GM18909 (cell line): ENCODE measurements around the gene SFT2D2.
"Not testable (repeated sequence)": the region's sequence is repeated elsewhere in the genome, so short reads cannot be mapped to it uniquely, and the experiment has no call there.

Experiments used
- ATAC-seq: cut with Tn5 transposase; IDR thresholded peaks from one replicate; pipeline ENCODE4 v1.9.1; 2021; ENCODE audit warnings: mild to moderate bottlenecking; ENCODE audit not compliant: unreplicated experiment, poor library complexity

The SFT2D2 gene

DNA sequence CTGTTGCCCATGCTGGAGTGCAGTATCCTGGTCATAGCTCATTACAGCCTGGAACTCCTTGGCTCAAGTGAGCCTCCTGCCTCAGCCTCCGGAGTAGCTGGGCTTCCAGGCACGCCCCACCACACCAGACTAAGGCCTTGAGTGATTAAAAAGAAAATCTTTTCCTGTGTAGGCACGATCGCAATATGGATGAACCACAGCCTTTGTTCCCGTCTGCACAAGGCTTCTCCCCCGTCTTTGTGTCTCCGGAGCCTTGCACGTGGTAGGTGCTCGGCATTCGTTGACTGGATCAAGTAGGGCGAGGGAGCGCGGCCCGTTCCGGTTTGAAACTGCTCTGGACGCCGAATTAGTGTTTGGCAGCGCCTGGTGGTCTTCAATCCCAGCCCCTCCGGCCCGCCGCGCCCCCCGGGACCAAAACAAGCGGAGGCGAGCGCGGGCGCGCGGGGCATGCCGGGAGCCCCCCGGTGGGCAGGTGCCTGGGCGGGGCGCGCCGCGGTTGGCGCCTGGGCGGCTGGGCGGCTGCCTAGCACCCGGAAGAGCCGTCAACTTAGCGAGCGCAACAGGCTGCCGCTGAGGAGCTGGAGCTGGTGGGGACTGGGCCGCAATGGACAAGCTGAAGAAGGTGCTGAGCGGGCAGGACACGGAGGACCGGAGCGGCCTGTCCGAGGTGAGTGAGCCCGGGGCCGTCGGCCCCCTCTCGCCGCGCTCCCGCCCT, at the start of gene SFT2D2:
TSS of gene SFT2D2 (plus strand) at position 529 of the 715 bp plus-strand sequence. CDS start at position 605, 76 bp downstream.
- peak; percentile 83 for ATAC-seq

DNA sequence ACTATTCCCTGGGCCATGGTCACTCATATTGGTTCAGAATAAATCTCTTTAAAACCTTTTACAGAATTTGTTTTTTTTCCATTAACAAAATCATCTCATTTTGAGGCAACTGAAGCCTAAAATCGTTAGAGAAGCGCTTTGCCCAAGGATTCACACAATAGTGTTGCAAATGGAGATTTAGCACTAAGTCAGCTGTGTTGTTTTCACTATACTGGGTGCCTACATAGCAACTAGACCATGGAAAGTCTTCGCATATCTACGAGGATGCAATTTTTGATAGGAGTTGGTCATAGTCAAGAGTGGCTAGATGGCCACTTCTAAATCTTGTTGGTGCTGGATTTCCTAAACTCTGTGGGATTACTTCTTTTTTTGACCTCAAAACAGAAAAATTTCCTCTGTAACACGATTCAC, 47.6 kb upstream of the SFT2D2 start:
- ATAC-seq, result no peak

DNA sequence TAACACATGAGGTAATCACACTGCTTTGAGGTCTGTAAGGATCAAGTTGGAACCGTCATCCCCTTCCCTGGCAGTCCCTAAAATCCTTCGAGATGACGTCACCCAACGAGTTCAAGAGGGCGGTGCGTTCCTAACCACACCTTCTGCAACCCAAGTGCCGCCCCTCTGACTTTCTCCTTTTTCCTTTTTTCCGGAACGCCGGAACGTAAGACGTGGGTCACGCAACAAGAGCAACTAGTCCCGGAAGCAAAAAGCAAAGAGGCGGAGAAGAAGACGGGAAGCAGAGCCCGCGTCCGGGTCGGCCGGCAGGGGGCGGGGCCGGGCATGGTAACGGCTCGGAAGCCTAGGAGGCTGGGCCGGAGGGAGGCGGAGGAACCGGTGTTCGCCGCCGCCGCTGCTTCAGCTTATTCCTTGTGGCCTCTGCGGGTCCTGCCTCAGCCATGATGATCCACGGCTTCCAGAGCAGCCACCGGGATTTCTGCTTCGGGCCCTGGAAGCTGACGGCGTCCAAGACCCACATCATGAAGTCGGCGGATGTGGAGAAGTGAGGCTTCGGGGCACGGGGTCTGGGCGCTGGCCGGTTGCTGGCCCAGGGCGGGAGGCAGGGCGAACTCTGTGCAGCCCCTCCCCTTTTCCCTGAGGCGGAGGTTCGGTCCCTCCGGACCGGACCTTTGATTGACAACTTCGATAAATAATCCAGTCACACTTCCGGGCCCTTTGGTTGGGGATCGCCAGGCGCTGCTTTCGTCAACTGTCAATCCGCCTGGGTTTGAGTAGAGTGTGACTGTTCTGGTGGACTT, 47.0 kb upstream of the SFT2D2 start, which contains the start of gene TIPRL:
TSS of gene TIPRL (plus strand) at position 325 of the 800 bp plus-strand sequence. CDS start at position 441, 116 bp downstream.
- peak; percentile 91 for ATAC-seq

DNA sequence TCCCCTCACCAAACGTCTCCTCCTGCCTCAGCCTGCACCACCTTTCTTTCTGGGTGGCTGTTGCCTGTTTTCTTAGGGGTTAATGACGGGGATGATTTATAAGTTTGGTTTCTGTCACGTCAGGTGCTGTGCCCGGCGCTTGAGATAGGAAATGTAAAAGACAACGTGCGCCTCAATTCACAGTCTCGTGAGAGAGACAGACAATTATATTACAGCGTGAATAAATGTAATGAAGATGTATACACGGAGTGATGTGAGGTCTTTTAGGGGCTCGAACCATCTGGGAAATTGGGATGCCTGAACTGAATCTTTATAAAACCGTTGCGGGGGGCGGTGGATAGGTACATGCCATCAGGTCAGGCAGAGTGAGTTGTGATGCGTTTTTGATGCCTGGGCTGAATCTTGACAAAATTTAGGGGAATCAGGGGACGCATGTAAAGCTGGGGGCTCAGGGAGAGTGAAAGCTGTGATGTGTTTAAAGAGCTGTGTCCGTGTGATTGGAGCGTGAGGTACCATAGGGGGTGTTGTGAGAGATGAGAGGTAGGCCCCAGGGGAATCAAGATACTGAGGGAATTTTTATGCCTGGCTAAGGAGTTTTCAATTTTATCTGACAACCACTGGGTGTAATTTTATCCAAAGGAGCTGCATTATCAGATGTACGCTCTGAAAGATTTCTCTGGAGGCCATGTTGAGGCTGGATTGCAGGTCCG, 46.2 kb upstream of the SFT2D2 start:
- ATAC-seq, result peak; percentile 18

DNA sequence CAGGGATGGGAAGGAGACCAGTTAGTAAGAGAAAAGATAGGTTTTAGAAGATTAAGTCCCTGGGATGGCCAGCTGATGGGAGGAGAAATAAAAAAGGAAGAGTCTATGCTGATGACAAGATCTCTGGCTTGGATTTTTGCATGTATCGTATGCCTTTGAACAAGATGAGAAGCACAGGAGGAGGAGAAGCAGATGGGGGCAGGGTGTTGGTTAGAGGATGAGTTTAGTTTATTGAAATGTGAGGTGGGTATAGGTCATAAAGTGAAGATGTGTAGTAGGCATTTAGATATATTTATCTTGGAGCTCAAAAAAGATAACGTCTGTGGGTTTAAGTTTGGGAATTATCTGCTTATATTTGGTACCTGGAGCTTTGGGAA, 45.7 kb upstream of the SFT2D2 start:
- no peak for ATAC-seq

DNA sequence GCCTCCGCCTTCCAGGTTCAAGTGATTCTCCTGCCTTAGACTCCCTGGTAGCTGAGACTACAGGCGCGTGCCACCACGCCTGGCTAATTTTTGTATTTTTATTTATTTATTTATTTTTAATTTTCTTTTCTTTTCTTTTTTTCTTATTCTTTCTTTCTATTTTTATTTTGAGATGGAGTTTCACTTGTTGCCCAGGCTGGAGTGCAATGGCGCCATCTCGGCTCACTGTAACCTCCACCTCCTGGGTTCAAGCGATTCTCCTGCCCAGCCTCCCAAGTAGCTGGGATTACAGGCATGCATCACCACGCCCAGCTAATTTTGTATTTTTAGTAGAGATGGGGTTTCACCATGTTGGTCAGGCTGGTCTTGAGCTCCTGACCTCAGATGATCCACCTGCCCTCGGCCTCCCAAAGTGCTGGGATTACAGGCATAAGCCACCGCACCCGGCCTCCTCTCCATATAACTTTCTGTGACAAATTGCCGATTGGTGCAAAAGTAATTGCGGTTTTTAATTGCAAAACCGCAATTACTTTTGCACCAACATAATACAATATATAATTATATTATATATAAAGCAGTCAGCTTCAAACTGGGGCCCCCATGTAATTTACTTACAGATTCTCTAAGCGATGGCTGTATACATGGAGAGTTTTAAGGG, 44.6 kb upstream of the SFT2D2 start:
- not testable (repeated sequence) for ATAC-seq

DNA sequence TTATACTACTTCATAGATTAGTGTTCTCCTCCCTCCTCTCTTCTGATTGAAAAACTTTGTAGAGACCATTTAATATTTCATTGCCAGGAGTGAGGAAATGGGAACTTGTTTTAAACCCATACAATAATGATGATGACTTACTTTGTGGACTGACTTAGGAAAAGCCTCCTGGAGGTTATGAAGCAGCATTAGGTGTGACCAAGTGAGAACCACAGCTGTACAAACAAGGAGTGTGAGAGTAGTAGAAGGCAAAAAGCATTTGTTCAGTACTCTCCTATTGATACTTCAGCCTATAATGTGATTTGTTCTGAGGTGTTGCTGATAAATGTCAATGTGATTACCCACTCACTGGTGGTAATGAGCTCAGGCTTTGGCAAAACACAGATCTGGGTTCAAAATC, 38.6 kb upstream of the SFT2D2 start:
- ATAC-seq, result no peak

DNA sequence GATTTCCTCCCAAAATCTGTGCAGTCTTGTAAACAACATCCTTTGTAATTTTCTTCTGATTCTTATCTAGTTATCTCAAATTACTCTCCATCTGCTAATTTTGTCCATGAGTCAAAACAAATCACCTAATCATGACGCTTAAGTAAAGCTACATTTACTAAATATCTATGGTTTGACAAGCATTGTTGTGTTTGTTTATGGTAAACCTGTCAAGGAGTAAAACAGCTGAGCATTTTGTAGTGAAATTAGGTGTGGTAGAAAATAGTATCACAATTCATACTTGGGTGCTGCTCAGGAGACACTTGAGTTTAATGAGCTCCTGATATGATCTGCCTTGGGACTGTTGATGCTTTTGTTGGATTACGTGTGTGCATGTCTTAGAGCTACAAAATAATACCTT, 35.4 kb upstream of the SFT2D2 start:
- ATAC-seq, result no peak

DNA sequence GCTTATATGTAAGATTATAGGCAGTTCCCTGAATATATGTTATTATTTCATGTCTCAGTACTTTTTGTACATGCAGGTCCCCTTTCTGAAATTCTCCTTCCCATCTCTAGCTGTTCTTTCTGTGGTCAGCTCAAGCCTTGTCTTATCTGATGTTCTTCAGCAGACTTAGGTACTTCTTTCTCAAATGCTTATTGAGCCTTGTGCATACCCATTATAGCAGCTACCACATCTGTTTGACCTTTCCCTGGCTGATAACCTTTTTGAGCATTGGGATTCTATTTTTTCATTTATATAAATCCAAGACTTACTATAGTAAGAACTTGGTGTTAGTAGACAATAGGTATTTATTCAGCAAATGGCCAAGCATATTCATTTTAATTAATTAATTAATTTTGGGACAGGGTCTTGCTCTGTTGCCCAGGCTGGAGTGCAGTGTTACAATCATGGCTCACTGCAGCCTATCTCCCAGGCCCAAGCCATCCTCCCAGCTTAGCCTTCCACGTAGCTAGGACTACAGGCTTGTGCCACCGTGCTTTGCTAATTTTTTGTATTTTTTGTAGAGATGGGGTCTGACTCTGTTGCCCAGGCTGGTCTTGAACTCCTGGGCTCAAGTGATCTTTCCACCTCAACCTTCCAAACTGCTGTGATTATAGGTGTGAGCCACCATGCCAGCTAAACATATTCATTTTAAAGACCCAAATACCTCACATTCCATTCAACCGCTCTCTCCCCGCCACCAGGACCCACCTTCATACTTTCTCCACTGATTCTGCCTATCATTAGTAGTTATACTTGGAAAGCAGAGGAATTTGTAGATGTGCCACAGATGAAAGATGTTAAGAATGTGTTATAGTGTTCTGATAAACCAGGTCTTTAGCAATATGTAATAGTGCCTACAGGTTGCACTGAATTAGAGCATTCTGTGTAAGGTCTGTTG, 30.3 kb upstream of the SFT2D2 start:
- ATAC-seq, result no peak

DNA sequence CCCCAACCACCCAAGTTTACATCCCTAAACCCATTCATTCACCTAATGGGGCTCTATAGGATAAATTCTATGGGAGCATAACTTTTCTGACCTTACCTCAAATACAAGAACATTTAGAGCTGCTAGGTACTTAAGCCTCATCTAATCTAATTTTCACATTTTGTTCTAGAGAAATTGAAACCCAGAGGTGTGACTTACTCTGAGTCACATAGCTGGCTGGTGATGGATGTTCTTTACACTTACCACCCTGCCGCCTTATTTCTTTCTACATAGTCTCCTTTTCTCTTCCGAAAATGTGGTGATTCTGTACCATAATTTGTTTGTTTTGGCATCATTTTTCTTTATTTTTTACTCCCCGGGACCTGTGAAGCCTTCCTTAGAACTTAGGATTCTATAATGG, 26.7 kb upstream of the SFT2D2 start:
- ATAC-seq, result no peak

DNA sequence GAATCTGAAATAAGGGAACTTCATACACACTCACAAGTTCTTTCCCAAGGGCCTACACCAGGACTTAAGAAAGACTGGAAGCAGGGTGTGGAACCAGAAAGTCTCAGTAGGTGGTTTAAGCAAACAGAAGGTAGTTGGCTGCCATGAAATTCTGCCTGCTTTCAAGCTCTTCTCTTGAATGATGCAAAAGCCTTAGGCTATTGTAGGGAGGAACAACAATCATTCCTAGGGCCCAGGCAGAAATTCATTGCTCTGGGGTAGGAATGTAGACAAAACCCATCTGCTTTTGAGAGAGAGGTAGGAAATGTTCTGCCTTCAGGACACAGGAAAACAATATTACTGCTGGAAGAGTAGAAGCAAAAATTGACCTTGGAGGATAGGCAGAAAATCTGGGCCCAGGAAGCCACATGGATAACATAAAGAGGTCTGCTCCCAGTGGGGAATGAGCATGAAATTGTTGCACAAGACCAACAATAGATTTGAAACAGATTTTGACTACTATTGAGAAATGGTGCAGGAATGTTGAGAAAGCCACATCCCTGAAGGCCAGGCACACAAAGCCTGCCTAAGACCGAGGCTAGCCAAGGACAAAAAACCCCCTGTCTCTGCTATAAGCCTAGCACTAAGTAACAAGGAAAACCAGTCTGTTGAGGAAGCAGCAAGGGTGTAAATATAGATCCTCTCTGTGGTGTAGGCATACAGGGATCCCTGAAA, 22.7 kb upstream of the SFT2D2 start:
- no peak for ATAC-seq

DNA sequence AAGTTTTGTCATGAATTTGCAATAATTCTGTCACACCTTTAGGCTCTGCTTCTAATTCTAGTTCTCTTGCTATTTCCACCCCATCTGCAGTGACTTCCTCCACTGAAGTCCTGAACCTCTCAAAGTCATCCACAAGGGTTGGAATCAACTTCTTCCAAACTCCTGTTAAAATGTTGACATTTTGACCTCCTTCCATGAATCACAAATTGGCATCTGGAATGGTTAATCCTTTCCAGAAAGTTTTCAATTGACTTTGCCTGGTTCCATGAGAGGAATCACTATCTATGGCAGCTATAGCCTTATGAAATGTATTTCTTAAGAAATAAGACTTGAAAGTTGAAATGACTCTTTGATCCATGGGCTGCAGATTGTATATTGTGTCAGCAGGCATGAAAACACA, 19.7 kb upstream of the SFT2D2 start:
- ATAC-seq, result no peak

DNA sequence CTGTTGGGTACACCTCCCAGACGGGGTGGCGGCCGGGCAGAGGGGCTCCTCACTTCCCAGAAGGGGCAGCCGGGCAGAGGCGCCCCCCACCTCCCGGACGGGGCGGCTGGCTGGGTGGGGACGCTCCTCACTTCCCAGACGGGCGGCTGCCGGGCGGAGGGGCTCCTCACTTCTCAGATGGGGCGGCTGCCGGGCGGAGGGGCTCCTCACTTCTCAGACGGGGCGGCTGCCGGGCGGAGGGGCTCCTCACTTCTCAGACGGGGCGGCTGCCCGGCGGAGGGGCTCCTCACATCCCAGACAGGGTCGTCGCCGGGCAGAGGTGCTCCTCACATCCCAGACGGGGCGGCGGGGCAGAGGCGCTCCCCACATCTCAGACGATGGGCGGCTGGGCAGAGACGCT, 18.1 kb upstream of the SFT2D2 start:
- ATAC-seq, result not testable (repeated sequence)

DNA sequence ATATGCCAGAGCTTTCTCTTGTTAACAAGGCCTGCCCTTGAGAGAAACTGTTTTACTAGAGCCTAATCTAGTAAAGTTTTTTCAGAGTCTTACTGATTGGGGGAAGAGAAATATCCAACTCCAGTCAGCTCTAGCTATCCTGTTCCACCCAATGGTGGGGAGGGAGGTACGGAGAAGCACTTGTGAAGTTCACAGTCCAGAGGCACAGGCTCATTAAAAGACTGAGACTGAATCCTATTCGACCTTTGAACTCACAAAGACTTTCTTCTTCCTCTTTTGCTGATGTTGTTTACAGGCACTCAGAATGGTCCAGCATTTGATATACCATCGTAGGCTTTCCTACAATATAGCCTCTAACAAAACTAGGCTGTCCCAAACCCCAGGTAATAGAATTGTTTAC, 15.5 kb upstream of the SFT2D2 start:
- no peak for ATAC-seq

DNA sequence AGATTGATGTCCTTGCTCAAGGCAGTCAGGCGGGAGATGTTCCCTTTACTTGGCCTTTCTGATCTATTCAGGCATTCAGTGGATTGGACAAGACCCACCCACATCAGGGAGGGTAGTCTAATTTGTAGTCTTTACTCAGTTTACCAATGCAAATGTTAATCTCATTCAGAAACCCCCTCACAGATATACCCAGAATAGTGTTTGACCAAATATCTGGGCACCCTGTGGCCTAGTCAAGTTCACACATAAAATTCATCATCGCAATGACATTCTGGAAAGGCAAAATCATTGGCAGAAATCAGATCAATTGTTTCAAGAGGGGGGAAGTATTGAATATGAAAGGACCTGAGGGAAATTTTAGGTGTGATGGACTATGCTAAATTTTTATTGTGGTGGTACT, 12.5 kb upstream of the SFT2D2 start:
- ATAC-seq, result no peak

DNA sequence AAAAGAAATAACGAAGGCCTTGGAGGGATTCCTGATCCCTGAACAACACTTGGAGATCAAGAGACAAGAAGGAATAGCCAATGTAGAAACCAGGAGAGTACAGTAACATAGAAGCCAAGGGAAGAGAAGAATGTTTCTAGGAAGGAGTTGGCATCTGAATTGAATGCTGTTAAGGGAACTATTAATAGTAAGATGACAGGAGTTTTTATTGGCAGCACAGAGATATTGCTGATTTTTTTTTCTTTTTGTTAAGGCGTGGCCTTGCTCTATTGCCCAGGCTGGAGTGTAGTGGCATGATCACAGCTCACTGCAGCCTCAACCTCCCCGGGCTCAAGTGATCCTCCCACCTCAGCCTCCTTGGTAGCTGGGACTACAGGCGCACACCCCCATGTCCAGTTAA, 9.6 kb upstream of the SFT2D2 start:
- no peak for ATAC-seq

DNA sequence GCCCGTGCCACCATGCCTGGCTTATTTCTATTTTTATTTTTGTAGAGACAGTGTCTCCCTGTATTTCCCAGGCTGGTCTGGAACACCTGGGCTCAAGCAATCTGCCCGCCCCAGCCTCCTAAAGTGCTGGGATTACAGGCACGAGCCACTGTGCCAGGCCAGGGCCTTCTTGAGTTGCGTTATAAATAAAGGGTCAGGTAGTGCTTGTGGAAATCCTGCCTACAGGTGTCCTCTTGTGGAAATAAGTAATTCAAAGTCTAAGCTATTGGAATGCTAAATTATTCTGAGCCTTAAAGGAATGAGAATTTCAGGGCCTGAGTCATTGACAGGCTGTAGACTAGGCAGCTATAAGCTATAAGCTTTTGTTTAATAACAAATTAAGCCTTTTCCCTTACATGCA, 8.1 kb upstream of the SFT2D2 start:
- ATAC-seq, result no peak

DNA sequence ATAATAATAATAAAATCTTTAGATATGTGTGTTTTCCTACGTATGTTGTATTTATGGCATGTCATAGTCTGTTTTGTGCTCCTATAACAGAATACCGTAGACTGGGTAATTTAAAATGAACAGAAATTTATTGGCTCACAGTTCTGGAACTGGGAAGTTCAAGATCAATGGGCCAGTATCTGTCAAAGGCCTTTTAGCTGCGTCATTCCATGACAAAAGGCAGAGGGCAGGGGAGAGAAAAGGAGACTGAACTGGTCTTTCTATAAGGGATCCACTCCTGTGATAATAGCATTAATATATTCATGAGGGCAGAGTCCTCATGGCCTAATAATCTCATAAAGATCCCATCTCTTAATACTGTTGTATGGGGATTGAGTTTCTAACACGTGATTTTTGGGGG, 7.1 kb upstream of the SFT2D2 start:
- no peak for ATAC-seq

DNA sequence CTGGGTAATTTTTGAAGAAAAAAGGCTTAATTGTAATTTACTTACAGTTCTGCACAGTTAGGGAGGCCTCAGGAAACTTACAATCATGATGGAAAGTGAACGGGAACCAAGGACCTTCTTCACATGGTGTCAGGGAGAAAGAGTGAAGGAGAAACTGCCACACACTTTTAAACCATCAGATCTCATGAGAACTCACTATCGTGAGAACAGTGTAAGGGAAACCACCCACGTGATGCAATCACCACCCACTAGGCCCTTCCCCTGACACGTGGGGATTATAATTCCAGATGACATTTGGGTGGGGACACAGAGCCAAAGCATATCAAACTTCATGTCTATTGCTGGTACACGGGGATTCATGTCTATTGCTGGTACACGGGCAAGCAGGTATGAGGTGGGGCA, 5.3 kb upstream of the SFT2D2 start:
- no peak for ATAC-seq
